ENCODE measurements around the gene ESPN. TPM values are rescaled to one million over a fixed set of nuclear protein-coding genes. Genes with fewer than 3 reads are reported as not detected.

Gene ESPN
- total RNA-seq, 2 donors from 2014 or later, result 4.1 to 10.5 TPM

GRCh38 chr1:6487804-6488484, 63.4 kb downstream of the ESPN start:
- no peaks in the 10 kb centered on the region for H3K36me3 Mint-ChIP-seq (ENCODE audit: low read depth)
- Histone ChIP-seq H3K36me3 (ENCODE audit: control insufficient read depth, insufficient read depth, low read length) (no peaks in the 10 kb centered on the region), H3K27me3 (ENCODE audit: control insufficient read depth, insufficient read depth, low read length, poor library complexity, severe bottlenecking) (no peaks in the 10 kb centered on the region), H3K27ac (ENCODE audit: low read depth, low read length) (no peak overlapping the region), H3K4me3 (ENCODE audit: low read length) (no peak overlapping the region), H3K9me3 (ENCODE audit: control insufficient read depth, low read length) (no peaks in the 10 kb centered on the region), H3K4me1 (ENCODE audit: control insufficient read depth, insufficient read depth, low read length) (no peaks in the 10 kb centered on the region), H3K9ac (ENCODE audit: extremely low read depth, low read length, poor library complexity, severe bottlenecking) (no peak overlapping the region)
- no peak overlapping the region for H3K27ac Mint-ChIP-seq
- no peak overlapping the region for H3K4me3 Mint-ChIP-seq
- no peak for TF ChIP-seq CTCF (conservative IDR thresholded peaks at IDR 0.05)
- no peak for DNase-seq
- WGBS, 2 experiments (ENCODE audit: insufficient coverage in 1 of 2, insufficient read length in 1 of 2), result 95 to 96% methylated on average over 11 to 14 of the region's 14 CpGs
- peaks cover 19% of the 10 kb centered on the region for H3K4me1 Mint-ChIP-seq
- H3K9me3 Mint-ChIP-seq, result no peaks in the 10 kb centered on the region
- H3K27me3 Mint-ChIP-seq (ENCODE audit: insufficient read depth), result peaks cover 10% of the 10 kb centered on the region

GRCh38 chr1:6488602-6489382, 64.2 kb downstream of the ESPN start:
- no peak for TF ChIP-seq CTCF (conservative IDR thresholded peaks at IDR 0.05)
- no peak overlapping the region for H3K9ac ChIP-seq (ENCODE audit: extremely low read depth, low read length, poor library complexity, severe bottlenecking)
- H3K27me3 Mint-ChIP-seq (ENCODE audit: insufficient read depth), result peaks cover 10% of the 10 kb centered on the region

GRCh38 chr1:6489383-6489765, 64.8 kb downstream of the ESPN start:
- Mint-ChIP-seq H3K27me3 (ENCODE audit: insufficient read depth) (peaks cover 11% of the 10 kb centered on the region), H3K36me3 (ENCODE audit: low read depth) (no peaks in the 10 kb centered on the region), H3K4me1 (peaks cover 17% of the 10 kb centered on the region), H3K4me3 (no peak overlapping the region), H3K9me3 (no peaks in the 10 kb centered on the region), H3K27ac (no peak overlapping the region)
- DNase-seq, result no peak
- no peaks in the 10 kb centered on the region for H3K9me3 ChIP-seq (ENCODE audit: control insufficient read depth, low read length)
- H3K4me1 ChIP-seq (ENCODE audit: control insufficient read depth, insufficient read depth, low read length), result no peaks in the 10 kb centered on the region
- 86 to 88% methylated on average over 5 to 9 of the region's 9 CpGs for WGBS, 2 experiments (ENCODE audit: insufficient coverage in 1 of 2, insufficient read length in 1 of 2)
- no peaks in the 10 kb centered on the region for H3K36me3 ChIP-seq (ENCODE audit: control insufficient read depth, insufficient read depth, low read length)
- no peak overlapping the region for H3K27ac ChIP-seq (ENCODE audit: low read depth, low read length)
- H3K27me3 ChIP-seq (ENCODE audit: control insufficient read depth, insufficient read depth, low read length, poor library complexity, severe bottlenecking), result no peaks in the 10 kb centered on the region
- H3K4me3 ChIP-seq (ENCODE audit: low read length), result no peak overlapping the region
- H3K9ac ChIP-seq (ENCODE audit: extremely low read depth, low read length, poor library complexity, severe bottlenecking), result no peak overlapping the region
- TF ChIP-seq CTCF (conservative IDR thresholded peaks at IDR 0.05), result no peak

More at GRCh38 chr1:6488602-6489382, 64.2 kb downstream of the ESPN start:
- Histone ChIP-seq H3K4me1 (ENCODE audit: control insufficient read depth, insufficient read depth, low read length) (no peaks in the 10 kb centered on the region), H3K27ac (ENCODE audit: low read depth, low read length) (no peak overlapping the region), H3K9me3 (ENCODE audit: control insufficient read depth, low read length) (no peaks in the 10 kb centered on the region), H3K27me3 (ENCODE audit: control insufficient read depth, insufficient read depth, low read length, poor library complexity, severe bottlenecking) (no peaks in the 10 kb centered on the region), H3K4me3 (ENCODE audit: low read length) (no peak overlapping the region), H3K36me3 (ENCODE audit: control insufficient read depth, insufficient read depth, low read length) (no peaks in the 10 kb centered on the region)
- no peak overlapping the region for H3K27ac Mint-ChIP-seq
- no peaks in the 10 kb centered on the region for H3K9me3 Mint-ChIP-seq
- peaks cover 19% of the 10 kb centered on the region for H3K4me1 Mint-ChIP-seq
- no peaks in the 10 kb centered on the region for H3K36me3 Mint-ChIP-seq (ENCODE audit: low read depth)
- 89 to 92% methylated on average over 3 to 13 of the region's 13 CpGs for WGBS, 2 experiments (ENCODE audit: insufficient coverage in 1 of 2, insufficient read length in 1 of 2)
- DNase-seq, result no peak
- no peak overlapping the region for H3K4me3 Mint-ChIP-seq
